GM10248 (cell line): ENCODE measurements around the gene UCK2.

ENCODE experiments used
- CTCF ChIA-PET: fragments of 300-600 bp; sonication (Branson Sonifier 250); formaldehyde crosslinking; extraction: SDS; loops from one replicate; lab custom pipeline; 2021; ENCODE audit warnings: antibody characterized with exemption; lab: Yijun Ruan, JAX
- POLR2A ChIA-PET: fragments of 350-650 bp; sonication (Branson Sonifier 250); formaldehyde crosslinking; extraction: SDS; loops from one replicate; lab custom pipeline; 2020; ENCODE audit warnings: antibody characterized with exemption; lab: Yijun Ruan, JAX
- DNase-seq: peaks from one replicate; pipeline ENCODE4 v3.0.0; 2012; ENCODE audit errors: extremely low spot score
- TF ChIP-seq, protein P1 (sequence below): IDR thresholded peaks from 2 replicates; pipeline ENCODE4 v1.5.1; 2012; ENCODE audit warnings: mild to moderate bottlenecking, low read depth; ENCODE audit errors: extremely low read depth, missing control alignments, control extremely low read depth

The UCK2 gene

DNA sequence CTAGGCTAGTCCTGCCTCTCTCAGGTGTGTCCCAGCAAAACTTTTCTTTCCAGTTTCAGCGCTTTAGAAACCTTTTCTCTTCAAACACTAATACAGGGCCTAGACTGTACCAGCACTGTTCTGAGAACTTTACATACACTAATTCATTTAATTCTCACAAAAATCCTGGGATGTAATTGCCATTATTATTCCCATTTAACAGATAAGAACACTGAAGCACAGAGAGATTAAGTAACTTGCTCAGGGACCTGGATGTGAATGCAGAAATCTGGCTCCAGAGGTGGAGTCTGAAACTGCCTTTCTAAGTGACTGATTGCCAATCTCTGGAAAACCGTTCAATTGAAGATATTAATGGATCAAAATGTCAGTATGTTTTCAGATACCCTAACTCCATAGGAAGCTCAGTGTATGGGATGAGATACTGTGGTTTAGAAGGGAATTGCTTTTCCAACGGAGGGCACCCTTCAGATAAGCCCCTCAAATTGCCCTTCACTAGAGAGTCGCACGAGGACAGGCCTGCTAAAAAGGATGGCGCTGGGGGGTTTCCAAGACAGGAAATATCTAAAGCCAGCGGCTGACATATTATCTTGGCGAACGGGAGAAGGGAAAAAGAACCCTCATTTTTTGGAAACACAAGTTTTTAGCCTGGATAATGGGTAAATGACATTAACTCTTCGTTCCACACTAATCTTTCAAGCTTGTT is 698 bp upstream of the UCK2 start:
- no peak for DNase-seq
- ChIA-PET POLR2A (no interaction called here), CTCF (interaction anchor here (0.8 to 8.1 kb wide), 6 partner anchors 8 to 112 kb away, joined by 3 to 67 read pairs (median 4); no protein-coding TSS in a partner anchor)
- TF ChIP-seq, protein P1, sequence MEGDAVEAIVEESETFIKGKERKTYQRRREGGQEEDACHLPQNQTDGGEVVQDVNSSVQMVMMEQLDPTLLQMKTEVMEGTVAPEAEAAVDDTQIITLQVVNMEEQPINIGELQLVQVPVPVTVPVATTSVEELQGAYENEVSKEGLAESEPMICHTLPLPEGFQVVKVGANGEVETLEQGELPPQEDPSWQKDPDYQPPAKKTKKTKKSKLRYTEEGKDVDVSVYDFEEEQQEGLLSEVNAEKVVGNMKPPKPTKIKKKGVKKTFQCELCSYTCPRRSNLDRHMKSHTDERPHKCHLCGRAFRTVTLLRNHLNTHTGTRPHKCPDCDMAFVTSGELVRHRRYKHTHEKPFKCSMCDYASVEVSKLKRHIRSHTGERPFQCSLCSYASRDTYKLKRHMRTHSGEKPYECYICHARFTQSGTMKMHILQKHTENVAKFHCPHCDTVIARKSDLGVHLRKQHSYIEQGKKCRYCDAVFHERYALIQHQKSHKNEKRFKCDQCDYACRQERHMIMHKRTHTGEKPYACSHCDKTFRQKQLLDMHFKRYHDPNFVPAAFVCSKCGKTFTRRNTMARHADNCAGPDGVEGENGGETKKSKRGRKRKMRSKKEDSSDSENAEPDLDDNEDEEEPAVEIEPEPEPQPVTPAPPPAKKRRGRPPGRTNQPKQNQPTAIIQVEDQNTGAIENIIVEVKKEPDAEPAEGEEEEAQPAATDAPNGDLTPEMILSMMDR = no peak

DNA sequence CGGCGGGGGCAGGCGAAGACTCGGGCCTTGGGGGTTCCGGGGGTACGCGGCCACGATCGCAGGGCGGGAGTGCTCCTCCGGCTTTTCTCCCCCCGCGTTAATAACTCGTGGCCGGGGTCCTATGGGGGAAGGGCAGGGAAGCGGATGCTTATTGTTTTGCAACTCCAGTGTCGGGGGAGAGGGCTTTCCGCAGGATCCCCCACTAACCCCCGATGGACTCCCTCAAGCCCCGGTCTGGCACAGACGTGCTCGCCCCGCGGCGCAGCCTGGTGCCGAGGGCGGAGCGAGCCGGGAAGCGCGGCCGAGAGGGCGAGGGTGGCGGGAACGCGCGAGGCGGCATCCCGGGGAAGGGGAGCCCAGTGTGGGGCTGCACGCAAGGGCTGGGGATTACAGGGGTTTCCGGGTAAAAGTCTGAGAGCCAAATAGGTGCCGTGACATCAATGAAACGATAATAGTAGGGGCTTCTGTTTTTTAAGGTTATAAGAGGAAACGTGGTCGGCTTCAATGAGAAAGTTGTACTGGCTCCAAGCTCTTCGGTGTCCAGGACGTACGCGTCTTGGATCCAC is 772 bp downstream of the UCK2 start:
- TF ChIP-seq, protein P1 = no peak
- peak; percentile 67 for DNase-seq
- ChIA-PET CTCF (interaction anchor here (1.0 to 8.1 kb wide), 12 partner anchors 10 to 85 kb away, joined by 3 to 67 read pairs (median 6); partner anchors contain the start of gene TMCO1), POLR2A (no interaction called here)

DNA sequence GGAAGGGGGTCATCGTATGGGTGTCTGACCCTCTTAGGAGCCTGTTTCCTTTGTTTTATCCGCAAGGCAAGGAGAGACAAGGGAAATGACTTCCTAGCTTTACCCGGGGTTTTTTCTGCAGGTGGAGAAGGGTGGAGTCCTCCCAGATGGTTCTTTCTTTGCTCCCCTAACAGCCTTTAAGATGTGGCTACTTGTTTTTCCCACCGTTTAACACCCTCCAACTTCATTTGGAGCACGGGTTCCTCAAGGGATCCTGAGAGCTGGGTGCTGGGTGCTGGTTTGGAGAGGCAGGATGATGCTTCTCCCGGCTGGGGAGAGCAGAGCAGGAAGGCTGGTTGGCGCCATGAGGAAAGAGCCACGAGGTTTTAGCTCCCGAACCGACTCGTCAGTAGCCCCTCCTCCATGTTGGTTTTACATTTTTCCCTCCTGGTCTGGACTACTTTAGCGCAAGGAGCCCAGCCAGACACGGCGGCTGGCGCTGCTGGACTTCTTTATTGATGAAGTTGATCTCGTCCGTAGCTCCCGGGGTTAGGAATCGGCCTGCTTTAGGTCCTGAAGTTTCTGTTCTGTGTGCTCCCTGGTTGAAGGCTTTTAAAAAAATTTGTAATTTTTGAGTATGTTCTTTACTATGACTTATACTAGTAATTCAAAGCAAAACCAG is 1.4 kb downstream of the UCK2 start:
- ChIA-PET CTCF (interaction anchor here (1.0 to 8.1 kb wide), 12 partner anchors 9 to 228 kb away, joined by 3 to 67 read pairs (median 6); partner anchors contain the start of gene TMCO1), POLR2A (interaction anchor here (1.0 to 1.2 kb wide), 2 partner anchors 10 to 13 kb away, joined by 3 read pairs; no protein-coding TSS in a partner anchor)

DNA sequence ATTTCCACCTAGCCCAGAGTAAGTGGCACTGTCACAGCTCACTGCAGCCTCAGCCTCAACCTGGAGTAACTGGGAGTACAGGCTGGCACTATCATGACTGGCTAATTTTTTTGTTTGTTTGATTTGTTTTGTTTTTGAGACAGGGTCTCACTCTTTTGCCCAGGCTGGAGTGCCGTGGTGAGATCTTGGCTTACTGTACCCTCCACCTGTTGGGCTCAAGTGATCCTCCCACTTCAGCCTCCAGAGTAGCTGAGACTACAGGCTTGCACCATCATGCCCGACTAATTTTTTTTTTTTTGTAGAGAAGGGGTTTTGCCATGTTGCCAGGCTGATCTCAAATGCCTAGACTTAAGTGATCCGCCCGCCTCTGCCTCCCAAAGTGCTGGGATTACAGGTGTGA is 2.5 kb downstream of the UCK2 start:
- CTCF ChIA-PET = interaction anchor here (1.4 to 8.1 kb wide), 7 partner anchors 13 to 229 kb away, joined by 3 to 67 read pairs (median 8); no protein-coding TSS in a partner anchor
- POLR2A ChIA-PET = interaction anchor here (1.2 kb wide), 1 partner anchor 9 kb away, joined by 3 read pairs; no protein-coding TSS in a partner anchor
- no peak for DNase-seq
- TF ChIP-seq, protein P1 = no peak

More for the DNA sequence above, 1.4 kb downstream of the UCK2 start:
- TF ChIP-seq, protein P1 = no peak
- DNase-seq = peak; percentile 41

DNA sequence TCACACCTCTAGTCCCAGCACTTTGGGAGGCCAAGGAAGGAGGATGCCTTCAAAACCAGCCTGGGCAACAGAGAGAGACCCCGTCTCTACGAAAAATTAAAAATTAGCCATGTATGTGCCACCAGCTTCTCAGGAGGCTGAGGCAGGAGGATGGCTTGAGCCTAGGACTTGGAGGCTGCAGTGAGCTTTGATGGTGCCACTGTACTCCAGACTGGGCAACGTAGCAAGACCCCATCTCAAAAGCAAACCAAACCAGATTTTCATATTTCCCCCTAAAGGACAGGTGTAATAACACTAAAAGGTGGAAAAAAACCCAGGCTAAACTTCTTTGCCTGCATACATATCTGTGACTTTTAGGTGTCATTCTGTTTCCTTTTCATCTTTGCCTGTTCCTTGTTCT is 3.7 kb downstream of the UCK2 start:
- ChIA-PET CTCF (interaction anchor here (1.1 to 8.1 kb wide), 3 partner anchors 10 to 90 kb away, joined by 3 to 67 read pairs (median 5); no protein-coding TSS in a partner anchor), POLR2A (no interaction called here)
- no peak for DNase-seq
- TF ChIP-seq, protein P1 = no peak

DNA sequence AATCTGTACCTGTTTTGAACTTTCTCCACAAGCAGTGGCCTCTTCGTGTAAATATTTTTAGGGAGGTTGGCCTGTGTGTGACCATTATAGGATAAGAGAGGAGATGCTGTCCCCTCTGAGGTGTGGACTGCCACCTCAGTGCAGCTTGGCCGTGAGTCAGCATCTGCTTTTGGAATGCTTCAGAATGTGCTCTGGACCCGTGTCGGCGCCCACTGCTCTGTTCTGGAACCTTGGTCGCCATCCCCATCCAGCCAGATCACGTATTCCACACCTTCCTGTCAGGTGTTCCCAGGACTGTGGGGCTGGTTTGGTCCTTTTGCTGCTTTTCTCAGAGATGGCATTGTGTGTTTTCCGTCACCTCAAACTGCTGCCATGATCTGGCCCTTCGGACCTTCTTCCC is 5.5 kb downstream of the UCK2 start:
- POLR2A ChIA-PET = no interaction called here
- no peak for DNase-seq
- TF ChIP-seq, protein P1 = no peak
- CTCF ChIA-PET = interaction anchor here (8.1 kb wide), 1 partner anchor 10 kb away, joined by 67 read pairs; no protein-coding TSS in a partner anchor
